Liver (tissue), 9 donors: ENCODE measurements around the gene GABRR1. TPM values are rescaled to one million over a fixed set of nuclear protein-coding genes. Genes with fewer than 3 reads are reported as not detected.

Experiments
- DNase-seq: peaks from one replicate; pipeline ENCODE4 v3.0.0-alpha.2; 2017; ENCODE audit warnings: low spot score
- H3K27ac ChIP-seq, 2 donors: one replicate each; pipeline ENCODE4 v1.7.0; 2013; ENCODE audit warnings: inconsistent platforms in 2 of 2, low read length in 2 of 2, control low read depth in 1 of 2, low read depth in 1 of 2, mild to moderate bottlenecking in 1 of 2
- H3K27me3 ChIP-seq, 4 donors: one replicate each; pipeline versions ENCODE4 v1.6.1 to v1.7.0; 2013; ENCODE audit warnings: low read length in 3 of 4, inconsistent platforms in 1 of 4, mild to moderate bottlenecking in 1 of 4, moderate library complexity in 1 of 4; ENCODE audit not compliant: control insufficient read depth in 4 of 4, insufficient read depth in 4 of 4
- H3K36me3 ChIP-seq, 4 donors: one replicate each; pipeline versions ENCODE4 v1.6.1 to v1.7.0; 2013; ENCODE audit warnings: low read length in 3 of 4, mild to moderate bottlenecking in 3 of 4, low read depth in 1 of 4, moderate library complexity in 1 of 4; ENCODE audit not compliant: control insufficient read depth in 4 of 4, insufficient read depth in 3 of 4
- H3K4me1 ChIP-seq, 4 donors: one replicate each; pipeline versions ENCODE4 v1.6.1 to v1.7.0; 2013; ENCODE audit warnings: low read length in 3 of 4, mild to moderate bottlenecking in 3 of 4, moderate library complexity in 1 of 4; ENCODE audit not compliant: control insufficient read depth in 4 of 4, insufficient read depth in 4 of 4
- H3K4me3 ChIP-seq, 3 donors: one replicate each; pipeline versions ENCODE4 v1.6.1 to v1.7.0; 2013; ENCODE audit warnings: low read length in 3 of 3, control low read depth in 1 of 3, low read depth in 1 of 3, mild to moderate bottlenecking in 1 of 3
- H3K9ac ChIP-seq, 2 donors: one replicate each; pipeline ENCODE4 v1.7.0; 2013; ENCODE audit warnings: low read length in 2 of 2, mild to moderate bottlenecking in 2 of 2, moderate library complexity in 2 of 2, control low read depth in 1 of 2, low read depth in 1 of 2
- H3K9me3 ChIP-seq, 4 donors: one replicate each; pipeline versions ENCODE4 v1.6.1 to v1.7.0; 2013; ENCODE audit warnings: low read length in 3 of 4; ENCODE audit not compliant: control insufficient read depth in 4 of 4
- ATF3 ChIP-seq: IDR thresholded peaks from 2 replicates; pipeline ENCODE4 v1.6.1; 2016; ENCODE audit warnings: antibody characterized with exemption
- EGR1 ChIP-seq, 2 donors: IDR thresholded peaks; 2 replicates each; pipeline ENCODE4 v1.6.1; 2016 to 2018; ENCODE audit warnings: antibody characterized with exemption in 2 of 2, low read depth in 2 of 2
- FOXA1 ChIP-seq: IDR thresholded peaks from 2 replicates; pipeline ENCODE4 v1.6.1; 2016; ENCODE audit warnings: antibody characterized with exemption
- FOXA2 ChIP-seq: IDR thresholded peaks from 2 replicates; pipeline ENCODE4 v1.6.1; 2016; ENCODE audit warnings: antibody characterized with exemption
- GABPA ChIP-seq, 2 donors: IDR thresholded peaks in 1 of 2; conservative IDR thresholded peaks in 1 of 2; 2 replicates each; pipeline ENCODE4 v1.6.1; 2016; ENCODE audit warnings: antibody characterized with exemption in 2 of 2, mild to moderate bottlenecking in 1 of 2, moderate library complexity in 1 of 2
- HNF4A ChIP-seq, 2 donors: conservative IDR thresholded peaks; 2 replicates each; pipeline ENCODE4 v1.6.1; 2016; ENCODE audit warnings: antibody characterized with exemption in 2 of 2, mild to moderate bottlenecking in 2 of 2
- HNF4G ChIP-seq: IDR thresholded peaks from 2 replicates; pipeline ENCODE4 v1.6.1; 2016; ENCODE audit warnings: antibody characterized with exemption
- JUND ChIP-seq, 2 donors: IDR thresholded peaks; 2 replicates each; pipeline ENCODE4 v1.6.1; 2016; ENCODE audit warnings: antibody characterized with exemption in 2 of 2
- MAX ChIP-seq: IDR thresholded peaks from 2 replicates; pipeline ENCODE4 v1.6.1; 2016; ENCODE audit warnings: antibody characterized with exemption
- NR2F2 ChIP-seq: IDR thresholded peaks from 2 replicates; pipeline ENCODE4 v1.6.1; 2016; ENCODE audit warnings: antibody characterized with exemption
- RAD21 ChIP-seq, 2 donors: IDR thresholded peaks; 2 replicates each; pipeline ENCODE4 v1.6.1; 2016; ENCODE audit warnings: antibody characterized with exemption in 2 of 2, mild to moderate bottlenecking in 2 of 2
- SP1 ChIP-seq: IDR thresholded peaks from 2 replicates; pipeline ENCODE4 v1.6.1; 2018; ENCODE audit warnings: antibody characterized with exemption, mild to moderate bottlenecking
- TAF1 ChIP-seq: conservative IDR thresholded peaks from 2 replicates; pipeline ENCODE4 v1.6.1; 2016; ENCODE audit warnings: antibody characterized with exemption, mild to moderate bottlenecking
- YY1 ChIP-seq: IDR thresholded peaks from 2 replicates; pipeline ENCODE4 v1.6.1; 2016; ENCODE audit warnings: antibody characterized with exemption, mild to moderate bottlenecking
- ZBTB33 ChIP-seq: IDR thresholded peaks from 2 replicates; pipeline ENCODE4 v1.6.1; 2016; ENCODE audit warnings: antibody characterized with exemption
- WGBS: extraction: QIAGEN DNeasy Blood & Tissue Kit; methylation state at CpG from one replicate; pipeline ENCODE4 v1.1.7; 2013; 5-methylcytosine and 5-hydroxymethylcytosine counted together
- polyA plus RNA-seq, 2 donors: library from polyadenylated mRNA; stranded (reverse) in 1 of 2; unstranded in 1 of 2; fragments of 200-250 nt in 1 of 2; fragments of >200 nt in 1 of 2; fragmentation: Nextera tagmentation in 1 of 2; extraction: Ambion mirVana in 1 of 2; gene quantifications; one replicate each; pipeline versions ENCODE4 v1.2.1 to v1.2.3, GENCODE V29; 2013 to 2015
- total RNA-seq, 2 donors: library from RNA; depleted of rRNA; stranded (reverse); fragments of >200 nt; gene quantifications; one replicate each; pipeline ENCODE4 v1.2.3, GENCODE V29; 2014
- TF ChIP-seq, protein P1 (sequence below): fragments of 150-350 bp; IDR thresholded peaks from 2 replicates; pipeline ENCODE4 v1.5.1; 2017; ENCODE audit warnings: improper control_type of control experiment, low read depth, low read length; ENCODE audit not compliant: missing input control
- TF ChIP-seq, protein P2 (sequence below): IDR thresholded peaks from 2 replicates; pipeline ENCODE4 v1.6.1; 2016; ENCODE audit warnings: antibody characterized with exemption, mild to moderate bottlenecking
- donor health status: healthy.
- donor health status: healthy.
- donor health status: healthy.
- donor health status: healthy.
- donor health status: healthy.

GABRR1 gene
- total and polyA plus RNA-seq, 4 donors, result not detected

GRCh38 chr6:89260832-89261231, 43.7 kb upstream of the GABRR1 start:
- Histone ChIP-seq H3K27me3 (no peaks in the 10 kb centered on the region), H3K9me3 (no peaks in the 10 kb centered on the region), H3K36me3 (no peaks in the 10 kb centered on the region), H3K27ac (no peak overlapping the region), H3K9ac (no peak overlapping the region), H3K4me3 (no peak overlapping the region), H3K4me1 (no peaks in the 10 kb centered on the region)
- WGBS, result 39% methylated on average over 5 of the region's 5 CpGs
- TF ChIP-seq EGR1 (IDR thresholded peaks at IDR 0.05; ENCODE audit: low read depth in 2 of 2), result no peak
- TF ChIP-seq, protein P1, sequence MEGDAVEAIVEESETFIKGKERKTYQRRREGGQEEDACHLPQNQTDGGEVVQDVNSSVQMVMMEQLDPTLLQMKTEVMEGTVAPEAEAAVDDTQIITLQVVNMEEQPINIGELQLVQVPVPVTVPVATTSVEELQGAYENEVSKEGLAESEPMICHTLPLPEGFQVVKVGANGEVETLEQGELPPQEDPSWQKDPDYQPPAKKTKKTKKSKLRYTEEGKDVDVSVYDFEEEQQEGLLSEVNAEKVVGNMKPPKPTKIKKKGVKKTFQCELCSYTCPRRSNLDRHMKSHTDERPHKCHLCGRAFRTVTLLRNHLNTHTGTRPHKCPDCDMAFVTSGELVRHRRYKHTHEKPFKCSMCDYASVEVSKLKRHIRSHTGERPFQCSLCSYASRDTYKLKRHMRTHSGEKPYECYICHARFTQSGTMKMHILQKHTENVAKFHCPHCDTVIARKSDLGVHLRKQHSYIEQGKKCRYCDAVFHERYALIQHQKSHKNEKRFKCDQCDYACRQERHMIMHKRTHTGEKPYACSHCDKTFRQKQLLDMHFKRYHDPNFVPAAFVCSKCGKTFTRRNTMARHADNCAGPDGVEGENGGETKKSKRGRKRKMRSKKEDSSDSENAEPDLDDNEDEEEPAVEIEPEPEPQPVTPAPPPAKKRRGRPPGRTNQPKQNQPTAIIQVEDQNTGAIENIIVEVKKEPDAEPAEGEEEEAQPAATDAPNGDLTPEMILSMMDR, result no peak
- TF ChIP-seq ATF3, result no peak
- TF ChIP-seq FOXA1, result no peak
- TF ChIP-seq, protein P2, sequence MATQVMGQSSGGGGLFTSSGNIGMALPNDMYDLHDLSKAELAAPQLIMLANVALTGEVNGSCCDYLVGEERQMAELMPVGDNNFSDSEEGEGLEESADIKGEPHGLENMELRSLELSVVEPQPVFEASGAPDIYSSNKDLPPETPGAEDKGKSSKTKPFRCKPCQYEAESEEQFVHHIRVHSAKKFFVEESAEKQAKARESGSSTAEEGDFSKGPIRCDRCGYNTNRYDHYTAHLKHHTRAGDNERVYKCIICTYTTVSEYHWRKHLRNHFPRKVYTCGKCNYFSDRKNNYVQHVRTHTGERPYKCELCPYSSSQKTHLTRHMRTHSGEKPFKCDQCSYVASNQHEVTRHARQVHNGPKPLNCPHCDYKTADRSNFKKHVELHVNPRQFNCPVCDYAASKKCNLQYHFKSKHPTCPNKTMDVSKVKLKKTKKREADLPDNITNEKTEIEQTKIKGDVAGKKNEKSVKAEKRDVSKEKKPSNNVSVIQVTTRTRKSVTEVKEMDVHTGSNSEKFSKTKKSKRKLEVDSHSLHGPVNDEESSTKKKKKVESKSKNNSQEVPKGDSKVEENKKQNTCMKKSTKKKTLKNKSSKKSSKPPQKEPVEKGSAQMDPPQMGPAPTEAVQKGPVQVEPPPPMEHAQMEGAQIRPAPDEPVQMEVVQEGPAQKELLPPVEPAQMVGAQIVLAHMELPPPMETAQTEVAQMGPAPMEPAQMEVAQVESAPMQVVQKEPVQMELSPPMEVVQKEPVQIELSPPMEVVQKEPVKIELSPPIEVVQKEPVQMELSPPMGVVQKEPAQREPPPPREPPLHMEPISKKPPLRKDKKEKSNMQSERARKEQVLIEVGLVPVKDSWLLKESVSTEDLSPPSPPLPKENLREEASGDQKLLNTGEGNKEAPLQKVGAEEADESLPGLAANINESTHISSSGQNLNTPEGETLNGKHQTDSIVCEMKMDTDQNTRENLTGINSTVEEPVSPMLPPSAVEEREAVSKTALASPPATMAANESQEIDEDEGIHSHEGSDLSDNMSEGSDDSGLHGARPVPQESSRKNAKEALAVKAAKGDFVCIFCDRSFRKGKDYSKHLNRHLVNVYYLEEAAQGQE, result no peak
- TF ChIP-seq HNF4G, result no peak
- no peak for TF ChIP-seq NR2F2
- no peak for TF ChIP-seq RAD21 (IDR thresholded peaks at IDR 0.05)
- no peak for TF ChIP-seq HNF4A (conservative IDR thresholded peaks at IDR 0.05)
- no peak for TF ChIP-seq GABPA (IDR thresholded peaks at IDR 0.05 in 1 of 2, conservative IDR thresholded peaks at IDR 0.05 in 1 of 2)
- TF ChIP-seq SP1, result no peak
- no peak for DNase-seq

- H3K4me1 ChIP-seq, result no peaks in the 10 kb centered on the region
- no peak overlapping the region for H3K9ac ChIP-seq
- no peaks in the 10 kb centered on the region for H3K27me3 ChIP-seq
- WGBS, result 69% methylated on average over 4 of the region's 4 CpGs
- DNase-seq, result no peak
- no peak overlapping the region for H3K4me3 ChIP-seq
- no peaks in the 10 kb centered on the region for H3K9me3 ChIP-seq
- TF ChIP-seq, protein P1, result no peak
- no peak for TF ChIP-seq HNF4A (conservative IDR thresholded peaks at IDR 0.05)
- no peak for TF ChIP-seq EGR1 (IDR thresholded peaks at IDR 0.05; ENCODE audit: low read depth in 2 of 2)
- TF ChIP-seq ZBTB33, result no peak
- no peak for TF ChIP-seq GABPA (IDR thresholded peaks at IDR 0.05 in 1 of 2, conservative IDR thresholded peaks at IDR 0.05 in 1 of 2)
- no peak for TF ChIP-seq FOXA1
- TF ChIP-seq, protein P2, result no peak
- no peak for TF ChIP-seq RAD21 (IDR thresholded peaks at IDR 0.05)
- no peak for TF ChIP-seq NR2F2
- TF ChIP-seq ATF3, result no peak
- TF ChIP-seq FOXA2, result no peak
- no peak for TF ChIP-seq HNF4G
- no peak for TF ChIP-seq JUND (IDR thresholded peaks at IDR 0.05)
- no peak for TF ChIP-seq MAX
- TF ChIP-seq YY1, result no peak
- no peak for TF ChIP-seq SP1
- no peak for TF ChIP-seq TAF1
- H3K36me3 ChIP-seq, result no peaks in the 10 kb centered on the region
- H3K27ac ChIP-seq, result no peak overlapping the region
These were observed 43.2 kb upstream of the GABRR1 start for GRCh38 chr6:89260310-89260709.
